IMR-90 (cell line): ENCODE measurements around the gene PACS1. TPM values are rescaled to one million over a fixed set of nuclear protein-coding genes. Genes with fewer than 3 reads are reported as not detected.

Experiments
- ATAC-seq: fragments of 200-7000 bp; cut with Tn5 transposase; 2 replicates; pipeline ENCODE4 v1.9.1; 2020; ENCODE audit warnings: low read depth, mild to moderate bottlenecking, moderate library complexity
- BruUV-seq: library from RNA; stranded (reverse); fragments of 400-500 nt; replicated peaks from 2 replicates; lab custom pipeline; 2021; lab: Mats Ljungman, UMichigan
- CTCF ChIA-PET: fragments of 300-600 bp; formaldehyde crosslinking; extraction: SDS; loops from one replicate; lab custom pipeline; 2021; ENCODE audit warnings: antibody characterized with exemption; lab: Yijun Ruan, JAX
- POLR2A ChIA-PET: fragments of 300-600 bp; sonication (Branson Sonifier 250); formaldehyde crosslinking; loops from one replicate; lab custom pipeline; 2022; ENCODE audit warnings: antibody characterized with exemption; ENCODE audit not compliant: unreplicated experiment; lab: Charles Lee
- DNase-seq: peaks from one replicate; pipeline ENCODE4 v3.0.0; 2013
- H2AFZ ChIP-seq: replicated peaks from 2 replicates; pipeline ENCODE3; 2013; ENCODE audit warnings: low read length, mild to moderate bottlenecking; ENCODE audit not compliant: poor library complexity
- H2AK5ac ChIP-seq: 2 replicates; pipeline ENCODE4 v1.6.1; 2013; ENCODE audit warnings: low read depth, low read length, inconsistent platforms
- H2AK9ac ChIP-seq: replicated peaks from 2 replicates; pipeline ENCODE3; 2013; ENCODE audit warnings: mild to moderate bottlenecking, low read depth, low read length, moderate library complexity; ENCODE audit not compliant: poor library complexity
- H2BK120ac ChIP-seq: 2 replicates; pipeline ENCODE4 v1.6.1; 2013; ENCODE audit warnings: low read depth, low read length, inconsistent platforms
- H2BK15ac ChIP-seq: 3 replicates; pipeline ENCODE4 v1.6.1; 2013; ENCODE audit warnings: low read depth, low read length, inconsistent platforms
- H2BK20ac ChIP-seq: 2 replicates; pipeline ENCODE4 v1.6.1; 2013; ENCODE audit warnings: low read depth, mild to moderate bottlenecking, inconsistent platforms, low read length, moderate library complexity
- H2BK5ac ChIP-seq: 2 replicates; pipeline ENCODE4 v1.6.1; 2013; ENCODE audit warnings: mild to moderate bottlenecking, low read depth, low read length, inconsistent platforms; ENCODE audit not compliant: poor library complexity, severe bottlenecking
- H3K14ac ChIP-seq: replicated peaks from 2 replicates; pipeline ENCODE4 v1.6.1; 2013; ENCODE audit warnings: low read depth, low read length, inconsistent platforms
- H3K18ac ChIP-seq: 2 replicates; pipeline ENCODE4 v1.6.1; 2013; ENCODE audit warnings: low read depth, low read length, control low read depth
- H3K23ac ChIP-seq: 2 replicates; pipeline ENCODE4 v1.6.1; 2013; ENCODE audit warnings: low read depth, low read length, inconsistent platforms
- H3K27ac ChIP-seq: 2 replicates; pipeline ENCODE4 v1.5.1; 2013; ENCODE audit warnings: mild to moderate bottlenecking, control low read depth, low read length; ENCODE audit not compliant: insufficient read depth
- H3K27me3 ChIP-seq: 2 replicates; pipeline ENCODE4 v1.6.1; 2013; ENCODE audit warnings: low read length; ENCODE audit not compliant: control insufficient read depth, insufficient read depth
- H3K36me3 ChIP-seq: 2 replicates; pipeline ENCODE4 v1.6.1; 2013; ENCODE audit warnings: low read length, mixed read lengths; ENCODE audit not compliant: control insufficient read depth, insufficient read depth
- H3K4ac ChIP-seq: 2 replicates; pipeline ENCODE4 v1.6.1; 2013; ENCODE audit warnings: low read depth, low read length, inconsistent platforms
- H3K4me1 ChIP-seq: 2 replicates; pipeline ENCODE4 v1.6.1; 2013; ENCODE audit warnings: low read length, mixed read lengths; ENCODE audit not compliant: control insufficient read depth, insufficient read depth
- H3K4me2 ChIP-seq: 2 replicates; pipeline ENCODE4 v1.6.1; 2013; ENCODE audit warnings: low read depth, mild to moderate bottlenecking, control low read depth, low read length, moderate library complexity
- H3K4me3 ChIP-seq: 2 replicates; pipeline ENCODE4 v1.5.1; 2013; ENCODE audit warnings: low read depth, mild to moderate bottlenecking, control low read depth, low read length, moderate library complexity; ENCODE audit not compliant: insufficient read depth
- H3K56ac ChIP-seq: 2 replicates; pipeline ENCODE4 v1.6.1; 2013; ENCODE audit warnings: low read length, inconsistent platforms; ENCODE audit not compliant: insufficient read depth; ENCODE audit errors: extremely low read depth
- H3K79me1 ChIP-seq, 2 experiments: 2 replicates each; pipeline ENCODE4 v1.6.1; 2013; ENCODE audit warnings: low read length in 2 of 2, inconsistent platforms in 1 of 2, low read depth in 1 of 2
- H3K9ac ChIP-seq: 2 replicates; pipeline ENCODE4 v1.6.1; 2013; ENCODE audit warnings: low read depth, low read length, control low read depth
- H3K9me1 ChIP-seq: 2 replicates; pipeline ENCODE4 v1.6.1; 2013; ENCODE audit warnings: low read length, inconsistent platforms; ENCODE audit not compliant: insufficient read depth
- H3K9me3 ChIP-seq: 2 replicates; pipeline ENCODE4 v1.6.1; 2013; ENCODE audit warnings: low read length; ENCODE audit not compliant: control insufficient read depth, insufficient read depth
- H4K20me1 ChIP-seq: 2 replicates; pipeline ENCODE4 v1.6.1; 2013; ENCODE audit warnings: low read length, inconsistent platforms; ENCODE audit not compliant: insufficient read depth
- H4K5ac ChIP-seq: 2 replicates; pipeline ENCODE4 v1.6.1; 2013; ENCODE audit warnings: mild to moderate bottlenecking, low read depth, low read length, control low read depth
- H4K8ac ChIP-seq, 2 experiments: 2 replicates each; pipeline ENCODE4 v1.6.1; 2013; ENCODE audit warnings: low read depth in 2 of 2, low read length in 2 of 2, control low read depth in 1 of 2, inconsistent platforms in 1 of 2
- H4K91ac ChIP-seq: 2 replicates; pipeline ENCODE4 v1.6.1; 2013; ENCODE audit warnings: low read depth, low read length, inconsistent platforms; ENCODE audit not compliant: insufficient read depth
- CEBPB ChIP-seq: IDR thresholded peaks from 2 replicates; pipeline ENCODE4 v1.6.1; 2012; ENCODE audit warnings: low read depth, low read length, improper control_type of control experiment
- CHD1 ChIP-seq: IDR thresholded peaks from 2 replicates; pipeline ENCODE4 v1.6.1; 2012; ENCODE audit warnings: low read depth, low read length, improper control_type of control experiment
- CTCF ChIP-seq: conservative IDR thresholded peaks from 2 replicates; pipeline ENCODE4 v1.5.1; 2012; ENCODE audit warnings: mild to moderate bottlenecking, low read depth, low read length, improper control_type of control experiment
- ELK1 ChIP-seq: fragments of 150-350 bp; IDR thresholded peaks from 2 replicates; pipeline ENCODE4 v1.6.1; 2016; ENCODE audit warnings: low read depth, mild to moderate bottlenecking, low read length, moderate library complexity, borderline replicate concordance
- FOS ChIP-seq: fragments of 150-350 bp; IDR thresholded peaks from 2 replicates; pipeline ENCODE4 v1.6.1; 2016; ENCODE audit warnings: low read depth, low read length
- MAFK ChIP-seq: IDR thresholded peaks from 2 replicates; pipeline ENCODE4 v1.6.1; 2012; ENCODE audit warnings: low read depth, low read length, improper control_type of control experiment
- NFE2L2 ChIP-seq: fragments of 150-350 bp; IDR thresholded peaks from 2 replicates; pipeline ENCODE4 v1.6.1; 2016; ENCODE audit warnings: low read depth, mild to moderate bottlenecking, low read length
- POLR2A ChIP-seq: IDR thresholded peaks from 2 replicates; pipeline ENCODE4 v1.6.1; 2012; ENCODE audit warnings: mild to moderate bottlenecking, low read depth, low read length
- RCOR1 ChIP-seq: IDR thresholded peaks from 2 replicates; pipeline ENCODE4 v1.6.1; 2012; ENCODE audit warnings: mild to moderate bottlenecking, low read length, improper control_type of control experiment; ENCODE audit not compliant: insufficient replicate concordance
- USF2 ChIP-seq: fragments of 150-350 bp; IDR thresholded peaks from 2 replicates; pipeline ENCODE4 v1.6.1; 2017; ENCODE audit warnings: mild to moderate bottlenecking, antibody characterized with exemption, low read length, low read depth
- WGBS, 2 experiments: methylation state at CpG; one replicate each; pipeline versions ENCODE4 v1.1.5 to v1.1.7; 2013; ENCODE audit warnings: missing lambda C conversion rate in 2 of 2; ENCODE audit not compliant: insufficient read length in 1 of 2; ENCODE audit errors: extremely low coverage in 2 of 2; 5-methylcytosine and 5-hydroxymethylcytosine counted together
- dilution Hi-C: fragments of 300-500 bp; cut with HindIII; formaldehyde crosslinking; loops from one replicate; pipeline ENCODE4 v1.14.3; 2018; ENCODE audit warnings: low sequenced_read_pairs; ENCODE audit not compliant: unreplicated experiment
- in situ Hi-C: fragments of 300-500 bp; cut with MboI; formaldehyde crosslinking; loops from 3 replicates; pipeline ENCODE4 v1.14.3; 2019; ENCODE audit warnings: low sequenced_read_pairs, inconsistent platforms, mixed read lengths
- intact Hi-C: fragments of 100-400 bp; cut with micrococcal nuclease; formaldehyde crosslinking; loops from 2 replicates; pipeline ENCODE4 v1.10.0; 2022
- polyA plus RNA-seq, 3 experiments: library from polyadenylated mRNA; depleted of rRNA; stranded (reverse); fragments of >200 nt; gene quantifications; 2 replicates each; pipeline ENCODE4 v1.2.3, GENCODE V29; 2012; ENCODE audit warnings: low replicate concordance in 1 of 3
- total RNA-seq: library from RNA; depleted of rRNA; stranded (reverse); fragments of >200 nt; gene quantifications from 2 replicates; pipeline ENCODE4 v1.2.3, GENCODE V29; 2012

The PACS1 gene
- total and polyA plus RNA-seq, 2 of the 4 experiments (the other 2 are of a cell fraction) = 7.3 to 32.0 TPM

GRCh38 chr11:66275396-66275795 lies 205.3 kb downstream of the PACS1 start:
- Histone ChIP-seq H4K8ac (no peak overlapping the region), H2BK20ac (no peak overlapping the region), H3K27me3 (no peaks in the 10 kb centered on the region; the same call in 1 of the 2 replicates), H2BK5ac (no peak overlapping the region), H3K9me3 (no peaks in the 10 kb centered on the region), H4K91ac (no peak overlapping the region), H3K56ac (no peak overlapping the region), H2BK15ac (no peak overlapping the region), H3K4me2 (no peak overlapping the region), H4K5ac (no peak overlapping the region), H3K23ac (no peak overlapping the region), H3K36me3 (peaks cover 49% of the 10 kb centered on the region), H3K4me1 (peaks cover 3% of the 10 kb centered on the region; the same call in 1 of the 2 replicates), H3K14ac (no peak overlapping the region), H3K79me1 (peaks cover 10 to 26% of the 10 kb centered on the region in 2 experiments), H3K18ac (no peak overlapping the region), H2AK9ac (no peak overlapping the region), H3K9ac (no peak overlapping the region), H3K9me1 (peaks cover under 1% of the 10 kb centered on the region; the same call in 1 of the 2 replicates), H4K20me1 (peaks cover 26% of the 10 kb centered on the region; the same call in 1 of the 2 replicates), H3K27ac (no peak overlapping the region), H2BK120ac (no peak overlapping the region), H2AFZ (no peak overlapping the region), H2AK5ac (no peak overlapping the region), H3K4ac (no peak overlapping the region), H3K4me3 (no peak overlapping the region)
- in situ Hi-C loops = no loop called here
- BruUV-seq = no TSS peak
- POLR2A ChIA-PET = no interaction called here
- no CpG with 5 or more reads among the region's 8 CpGs for WGBS, 2 experiments
- dilution Hi-C loops = no loop called here
- intact Hi-C loops = no loop called here
- no peak for TF ChIP-seq CEBPB
- no peak for TF ChIP-seq NFE2L2
- TF ChIP-seq CHD1 = no peak
- no peak for TF ChIP-seq RCOR1
- no peak for TF ChIP-seq CTCF
- no peak for TF ChIP-seq USF2
- TF ChIP-seq FOS = no peak
- no peak for TF ChIP-seq POLR2A
- TF ChIP-seq ELK1 = no peak
- no peak for TF ChIP-seq MAFK
- CTCF ChIA-PET = no interaction called here
- DNase-seq (no peak), ATAC-seq (no peak)
